TTC549 (cell line): ENCODE data around the gene SCTR.

Source experiments
- FAIRE-seq: peaks from 2 replicates; lab custom pipeline; 2012; peaks lifted over from hg19 to GRCh38; lab: Jason Lieb, UNC

Gene SCTR

GRCh38 chr2:119429225-119429981 lies 94.9 kb downstream of the SCTR start:
- no peak for FAIRE-seq

DNA sequence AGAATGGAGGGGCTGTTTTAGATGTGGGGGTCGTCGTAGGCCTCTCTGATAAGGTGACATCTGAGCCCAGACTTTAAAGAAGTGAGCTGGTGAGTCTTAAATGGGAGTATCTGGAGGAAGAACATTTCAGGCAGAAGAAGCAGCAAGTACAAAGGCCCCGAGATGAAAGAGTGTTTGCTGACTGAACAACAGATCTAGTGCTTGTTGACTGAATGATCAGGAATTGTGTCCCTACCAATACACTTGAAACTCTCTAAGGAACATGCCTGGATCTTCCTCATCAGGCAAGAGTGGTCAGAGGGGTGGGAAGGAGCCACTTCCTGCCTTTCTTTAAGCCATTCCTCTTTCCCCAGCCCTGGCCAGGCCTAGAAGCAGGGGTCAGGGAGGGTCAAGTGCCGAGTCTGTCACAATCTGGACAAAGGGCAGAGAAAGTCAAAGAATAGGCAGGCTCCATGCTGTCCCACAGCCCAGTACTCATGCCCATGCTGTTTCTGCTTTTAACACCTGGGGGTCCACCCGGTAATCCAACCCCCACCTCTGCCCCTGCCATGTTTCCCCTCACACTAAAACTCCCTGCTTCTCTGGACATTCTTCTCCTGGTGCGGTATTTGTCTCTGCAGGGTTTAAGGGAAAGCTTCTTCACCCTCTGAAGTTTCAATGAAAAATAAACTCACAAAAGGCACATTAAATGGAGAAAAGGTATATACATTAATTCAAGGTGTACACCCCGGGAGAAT lies 95.6 kb downstream of the SCTR start:
- FAIRE-seq = no peak

DNA sequence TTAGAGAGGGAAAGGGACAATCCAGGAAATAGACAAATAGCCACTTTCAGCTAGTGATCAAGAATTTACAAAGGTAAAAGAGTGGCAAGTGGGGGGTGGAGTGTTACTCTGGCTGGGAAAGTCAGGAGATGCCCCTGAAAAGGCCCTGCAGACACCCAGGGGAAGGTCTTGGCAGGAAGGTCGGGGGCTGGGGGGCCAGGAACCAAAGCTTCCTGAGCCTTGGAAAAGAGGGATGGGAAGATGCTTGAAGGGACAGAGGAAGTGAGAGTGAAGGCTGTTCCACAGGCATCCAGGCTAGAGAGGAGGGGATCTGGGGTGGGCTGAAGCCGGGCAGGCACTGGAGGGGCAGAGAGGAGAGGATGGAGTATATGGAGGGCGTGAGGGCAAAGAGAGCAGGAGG lies 96.5 kb downstream of the SCTR start:
- no peak for FAIRE-seq

DNA sequence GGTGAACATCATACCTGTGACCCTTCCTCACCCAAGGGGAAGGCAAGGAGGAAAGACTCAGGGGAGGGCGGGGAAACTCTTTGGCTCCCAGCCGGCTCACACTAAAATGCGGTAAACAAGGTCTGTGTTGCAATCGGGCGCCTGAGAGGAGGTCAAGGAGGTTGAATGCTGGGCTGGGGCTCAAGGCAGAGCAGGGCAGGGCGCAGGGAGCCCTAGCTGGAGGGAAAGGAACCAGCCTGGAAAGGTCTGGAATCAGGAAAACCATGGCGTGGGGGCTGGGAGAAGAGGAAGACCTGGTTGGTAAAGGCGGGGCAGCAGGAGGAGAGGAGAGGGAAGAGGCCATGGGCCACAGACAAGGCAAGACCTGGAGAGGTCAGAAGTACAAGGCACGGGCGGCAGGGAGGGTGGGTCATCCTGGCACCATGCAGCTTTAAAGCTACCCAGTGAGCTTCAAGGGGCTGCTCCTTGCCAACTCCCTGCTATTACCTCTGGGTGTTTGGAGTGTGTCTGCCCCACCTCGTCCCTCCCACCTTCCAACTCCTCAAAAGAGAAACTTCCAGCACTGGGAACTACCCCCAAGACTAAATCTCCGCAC lies 97.4 kb downstream of the SCTR start:
- no peak for FAIRE-seq

GRCh38 chr2:119426396-119426675 lies 97.9 kb downstream of the SCTR start:
- FAIRE-seq = no peak

- no peak for FAIRE-seq
Observed at GRCh38 chr2:119425620-119426395, 98.5 kb downstream of the SCTR start.

GRCh38 chr2:119425119-119425405 lies 99.2 kb downstream of the SCTR start:
- FAIRE-seq = no peak

DNA sequence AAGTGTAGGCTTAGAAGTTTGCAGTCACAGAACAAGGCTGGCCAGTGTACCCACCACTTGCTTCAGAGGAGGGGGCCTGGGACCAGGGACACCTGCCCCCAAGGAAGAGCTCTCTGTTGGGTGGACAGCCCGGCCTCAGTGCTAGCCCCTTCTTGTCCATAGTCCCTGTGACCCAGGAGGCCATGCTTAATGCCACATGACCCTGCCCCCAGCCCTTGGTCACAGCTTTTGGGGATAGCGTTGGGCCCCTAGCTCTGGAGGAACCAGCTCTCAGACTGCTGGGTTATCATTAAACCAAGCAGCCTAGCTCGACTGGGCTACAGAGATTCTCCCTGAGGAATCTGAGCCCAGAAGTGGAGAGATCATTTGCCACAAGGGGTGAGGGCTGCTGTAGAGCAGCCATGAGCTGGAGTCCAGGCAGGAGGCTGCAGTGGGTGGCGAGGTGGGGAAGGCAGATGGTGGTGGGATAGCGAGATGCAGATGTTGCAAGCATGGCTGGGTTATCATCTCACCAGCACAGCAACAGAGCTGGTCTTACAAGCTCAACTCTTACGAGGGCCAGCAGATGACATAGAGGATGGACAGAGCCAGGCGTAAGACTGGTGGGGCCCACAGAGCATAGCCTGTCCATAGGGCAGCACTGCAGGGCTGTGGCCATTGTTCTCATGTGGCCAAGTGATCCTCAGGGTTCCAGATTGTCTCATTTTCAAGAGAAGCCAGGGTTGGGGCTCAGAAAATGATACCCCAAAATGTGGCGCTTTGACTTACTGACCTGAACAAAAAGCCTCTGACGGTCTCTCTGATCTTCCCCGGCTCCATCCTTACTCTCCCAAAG lies 99.8 kb downstream of the SCTR start:
- no peak for FAIRE-seq

- FAIRE-seq = no peak
Observed at GRCh38 chr2:119423811-119424210, 100.5 kb downstream of the SCTR start.

DNA sequence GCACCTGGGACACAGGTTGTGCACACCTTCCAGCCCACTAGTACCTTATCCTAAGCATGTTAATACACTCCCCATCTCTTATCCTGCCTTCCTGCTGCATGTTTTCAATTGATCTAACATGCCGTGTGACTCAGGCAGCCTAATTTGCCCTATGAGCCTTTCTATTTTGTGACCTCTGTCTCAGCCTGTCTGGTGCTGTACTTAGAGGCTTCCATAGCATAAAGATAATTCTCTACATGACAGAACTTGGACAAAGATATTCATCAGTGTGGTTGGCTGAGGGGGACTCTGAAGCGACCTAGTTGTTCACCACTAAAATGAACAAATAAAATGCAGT lies 101.2 kb downstream of the SCTR start:
- FAIRE-seq = no peak

- FAIRE-seq = no peak
Observed at GRCh38 chr2:119422360-119423107, 101.7 kb downstream of the SCTR start.

GRCh38 chr2:119421741-119422140 lies 102.5 kb downstream of the SCTR start:
- FAIRE-seq = no peak

DNA sequence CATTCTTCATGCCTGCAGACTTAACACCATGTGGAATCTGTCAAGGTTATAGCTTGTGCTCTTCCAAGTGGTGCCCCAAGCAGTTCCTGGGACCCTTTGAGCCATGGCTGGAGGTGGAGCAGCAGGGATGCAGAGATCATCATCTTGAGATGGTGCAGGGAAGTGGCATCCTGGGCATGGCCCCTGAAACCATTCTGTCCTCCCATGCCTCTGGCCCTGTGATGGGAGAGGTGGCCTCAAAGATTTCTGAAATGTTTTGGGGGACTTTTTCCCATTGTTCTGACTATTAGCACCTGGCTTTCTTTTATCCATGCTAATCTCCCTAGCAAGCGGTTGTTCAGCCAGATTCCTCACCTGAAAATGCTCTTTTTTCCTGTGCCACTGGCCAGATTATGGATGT lies 103.0 kb downstream of the SCTR start:
- FAIRE-seq = no peak

DNA sequence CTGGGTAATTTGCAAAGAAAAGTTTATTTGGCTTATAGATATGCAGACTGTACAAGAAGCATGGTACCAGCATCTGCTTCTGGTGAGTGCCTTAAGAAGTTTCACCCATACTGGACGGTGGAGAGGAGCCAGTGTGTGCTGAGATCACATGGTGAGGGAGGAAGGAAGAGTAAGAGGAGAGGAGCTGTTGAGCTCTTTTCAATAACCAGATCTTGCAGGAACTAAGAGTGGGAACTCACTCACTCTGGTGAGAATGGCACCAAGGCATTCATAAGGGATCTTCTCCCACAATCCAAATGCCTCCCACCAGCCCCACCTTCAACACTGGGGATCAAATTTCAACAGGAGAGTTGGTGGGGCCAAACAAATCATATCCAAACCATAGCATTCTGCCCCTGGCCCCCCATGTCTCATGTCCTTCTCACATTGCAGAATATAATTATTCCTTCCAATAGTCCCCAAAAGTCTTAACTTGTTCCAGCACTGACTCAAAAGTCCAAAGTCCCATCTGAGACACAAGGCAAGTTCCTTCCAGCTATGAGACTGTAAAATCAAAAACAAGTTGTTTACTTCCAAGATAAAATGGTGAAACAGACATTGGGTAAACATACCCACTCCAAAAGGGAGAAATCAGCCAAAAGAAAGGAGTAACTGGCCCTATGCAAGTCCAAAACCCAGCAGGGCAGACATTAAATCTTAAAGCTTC lies 104.3 kb downstream of the SCTR start:
- no peak for FAIRE-seq

GRCh38 chr2:119419065-119419464 lies 105.2 kb downstream of the SCTR start:
- FAIRE-seq = no peak

GRCh38 chr2:119417908-119418307 lies 106.4 kb downstream of the SCTR start:
- no peak for FAIRE-seq

- no peak for FAIRE-seq
Observed at GRCh38 chr2:119416299-119416923, 107.9 kb downstream of the SCTR start.

DNA sequence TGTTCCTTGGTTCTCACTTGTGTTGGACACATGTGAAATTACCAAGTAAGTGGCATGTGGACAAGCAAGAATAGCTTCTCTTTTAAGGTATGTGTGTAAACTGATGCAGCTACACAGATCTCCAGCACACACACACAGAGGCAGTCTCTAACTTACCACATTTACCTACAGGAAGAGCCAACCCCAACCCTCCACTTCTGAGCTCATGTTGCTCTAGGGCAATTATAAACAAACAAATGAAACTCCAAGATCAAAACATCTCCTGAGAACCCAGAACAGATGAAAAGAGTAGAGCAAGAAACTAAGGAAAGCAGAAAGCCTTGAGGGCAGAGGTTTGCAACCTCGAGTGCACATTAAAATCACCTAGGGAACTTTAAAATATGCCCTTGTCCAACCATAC lies 108.7 kb downstream of the SCTR start:
- no peak for FAIRE-seq

- no peak for FAIRE-seq
Observed at GRCh38 chr2:119414894-119415293, 109.4 kb downstream of the SCTR start.

GRCh38 chr2:119409506-119409905 lies 114.8 kb downstream of the SCTR start:
- no peak for FAIRE-seq

DNA sequence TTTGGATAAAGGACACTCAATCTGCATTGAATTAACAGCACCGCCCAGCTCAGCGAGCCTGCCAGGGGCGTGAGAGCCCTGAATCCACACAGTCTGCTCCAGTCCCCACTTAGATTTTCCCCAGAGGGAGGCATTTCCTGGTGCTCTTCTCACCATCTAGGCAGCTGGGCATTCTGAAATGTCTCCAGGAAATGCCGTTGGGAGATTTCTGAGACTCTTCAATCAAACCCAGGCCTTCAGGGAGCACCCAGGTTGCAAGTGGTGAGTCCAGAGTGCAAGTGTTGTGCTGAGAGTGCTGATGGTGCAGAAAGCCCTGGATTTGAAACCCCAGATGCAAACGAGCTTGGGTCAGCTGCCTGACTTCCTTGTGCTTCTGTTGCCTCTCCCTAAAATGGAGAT lies 116.1 kb downstream of the SCTR start:
- FAIRE-seq = no peak
